Measurements from ENCODE around the gene SAXO2. TPM values are rescaled to one million over a fixed set of nuclear protein-coding genes. Genes with fewer than 3 reads are reported as not detected.
"Not testable (repeated sequence)": the region's sequence is repeated elsewhere in the genome, so short reads cannot be mapped to it uniquely, and the experiment has no call there.

The SAXO2 gene
- total RNA-seq, 2 donors from 2014 or later, result 0.68 TPM; not detected in 1

GRCh38 chr15:82298032-82298431, 35.4 kb downstream of the SAXO2 start:
- Mint-ChIP-seq H3K27me3 (no peaks in the 10 kb centered on the region), H3K27ac (no peak overlapping the region), H3K36me3 (ENCODE audit: low read depth) (no peaks in the 10 kb centered on the region), H3K4me1 (peaks cover 3% of the 10 kb centered on the region), H3K4me3 (peak overlapping the region; percentile 72)
- H3K9me3 ChIP-seq (ENCODE audit: control insufficient read depth, low read length, poor library complexity, severe bottlenecking), result no peaks in the 10 kb centered on the region
- ATAC-seq (no peak), DNase-seq (no peak)

- peaks cover 4% of the 10 kb centered on the region for H3K4me1 Mint-ChIP-seq
- H3K4me3 Mint-ChIP-seq, result peak overlapping the region; percentile 72
- H3K36me3 Mint-ChIP-seq (ENCODE audit: low read depth), result no peaks in the 10 kb centered on the region
- no peaks in the 10 kb centered on the region for H3K9me3 ChIP-seq (ENCODE audit: control insufficient read depth, low read length, poor library complexity, severe bottlenecking)
- peak in 1 of 3 donors; percentile 36 for DNase-seq
- H3K27ac Mint-ChIP-seq, result no peak overlapping the region
- ATAC-seq, result peak; percentile 93
- no peaks in the 10 kb centered on the region for H3K27me3 Mint-ChIP-seq
These were observed 35.9 kb downstream of the SAXO2 start for GRCh38 chr15:82298520-82298919.

- H3K9me3 ChIP-seq (ENCODE audit: control insufficient read depth, low read length, poor library complexity, severe bottlenecking); H3K4me1 Mint-ChIP-seq; H3K27ac Mint-ChIP-seq; ATAC-seq; H3K36me3 Mint-ChIP-seq (ENCODE audit: low read depth); DNase-seq; H3K27me3 Mint-ChIP-seq; H3K4me3 Mint-ChIP-seq: not testable (repeated sequence)
These were observed 36.9 kb downstream of the SAXO2 start for GRCh38 chr15:82299511-82299914.

- H3K9me3 ChIP-seq (ENCODE audit: control insufficient read depth, low read length, poor library complexity, severe bottlenecking); H3K36me3 Mint-ChIP-seq (ENCODE audit: low read depth); H3K27me3 Mint-ChIP-seq; H3K27ac Mint-ChIP-seq; ATAC-seq; H3K4me3 Mint-ChIP-seq; DNase-seq; H3K4me1 Mint-ChIP-seq: not testable (repeated sequence)
These were observed 37.7 kb downstream of the SAXO2 start for GRCh38 chr15:82300326-82300725.

GRCh38 chr15:82300883-82301282, 38.3 kb downstream of the SAXO2 start:
- H3K27me3 Mint-ChIP-seq, result no peaks in the 10 kb centered on the region
- no peak overlapping the region for H3K4me3 Mint-ChIP-seq
- peaks cover 5% of the 10 kb centered on the region for H3K4me1 Mint-ChIP-seq
- DNase-seq, result no peak
- no peaks in the 10 kb centered on the region for H3K36me3 Mint-ChIP-seq (ENCODE audit: low read depth)
- ATAC-seq, result no peak
- H3K9me3 ChIP-seq (ENCODE audit: control insufficient read depth, low read length, poor library complexity, severe bottlenecking), result no peaks in the 10 kb centered on the region
- no peak overlapping the region for H3K27ac Mint-ChIP-seq

- no peak for DNase-seq
- no peaks in the 10 kb centered on the region for H3K27me3 Mint-ChIP-seq
- no peak for ATAC-seq
- no peak overlapping the region for H3K27ac Mint-ChIP-seq
- no peaks in the 10 kb centered on the region for H3K9me3 ChIP-seq (ENCODE audit: control insufficient read depth, low read length, poor library complexity, severe bottlenecking)
- H3K4me1 Mint-ChIP-seq, result peaks cover 5% of the 10 kb centered on the region
- no peak overlapping the region for H3K4me3 Mint-ChIP-seq
- H3K36me3 Mint-ChIP-seq (ENCODE audit: low read depth), result no peaks in the 10 kb centered on the region
These were observed 38.8 kb downstream of the SAXO2 start for GRCh38 chr15:82301296-82302016.

GRCh38 chr15:82303956-82304777, 41.5 kb downstream of the SAXO2 start:
- ATAC-seq, result no peak
- H3K36me3 Mint-ChIP-seq (ENCODE audit: low read depth), result peaks cover 4% of the 10 kb centered on the region

GRCh38 chr15:82304778-82305090, 42.1 kb downstream of the SAXO2 start:
- Mint-ChIP-seq H3K4me3 (no peak overlapping the region), H3K27ac (no peak overlapping the region), H3K36me3 (ENCODE audit: low read depth) (peaks cover 4% of the 10 kb centered on the region), H3K27me3 (no peaks in the 10 kb centered on the region), H3K4me1 (peaks cover 5% of the 10 kb centered on the region)
- no peaks in the 10 kb centered on the region for H3K9me3 ChIP-seq (ENCODE audit: control insufficient read depth, low read length, poor library complexity, severe bottlenecking)
- ATAC-seq, result no peak
- DNase-seq, result no peak

More at GRCh38 chr15:82303956-82304777, 41.5 kb downstream of the SAXO2 start:
- Mint-ChIP-seq H3K4me3 (no peak overlapping the region), H3K4me1 (peaks cover 5% of the 10 kb centered on the region), H3K27ac (no peak overlapping the region), H3K27me3 (no peaks in the 10 kb centered on the region)
- no peak for DNase-seq
- H3K9me3 ChIP-seq (ENCODE audit: control insufficient read depth, low read length, poor library complexity, severe bottlenecking), result no peaks in the 10 kb centered on the region

GRCh38 chr15:82305621-82306048, 43.0 kb downstream of the SAXO2 start:
- Mint-ChIP-seq H3K27me3 (no peaks in the 10 kb centered on the region), H3K36me3 (ENCODE audit: low read depth) (peaks cover 4% of the 10 kb centered on the region), H3K4me1 (peaks cover 5% of the 10 kb centered on the region), H3K27ac (no peak overlapping the region), H3K4me3 (no peak overlapping the region)
- no peak for DNase-seq
- no peak for ATAC-seq
- no peaks in the 10 kb centered on the region for H3K9me3 ChIP-seq (ENCODE audit: control insufficient read depth, low read length, poor library complexity, severe bottlenecking)

GRCh38 chr15:82306791-82307713, 44.4 kb downstream of the SAXO2 start:
- H3K9me3 ChIP-seq (ENCODE audit: control insufficient read depth, low read length, poor library complexity, severe bottlenecking), result no peaks in the 10 kb centered on the region
- peaks cover 4% of the 10 kb centered on the region for H3K36me3 Mint-ChIP-seq (ENCODE audit: low read depth)
- no peaks in the 10 kb centered on the region for H3K27me3 Mint-ChIP-seq
- DNase-seq (no peak), ATAC-seq (no peak)
- H3K4me1 Mint-ChIP-seq, result peaks cover 5% of the 10 kb centered on the region
- H3K4me3 Mint-ChIP-seq, result no peak overlapping the region
- no peak overlapping the region for H3K27ac Mint-ChIP-seq

GRCh38 chr15:82307714-82308081, 45.1 kb downstream of the SAXO2 start:
- Mint-ChIP-seq H3K4me3 (no peak overlapping the region), H3K27ac (no peak overlapping the region), H3K36me3 (ENCODE audit: low read depth) (peaks cover 4% of the 10 kb centered on the region), H3K4me1 (peaks cover 5% of the 10 kb centered on the region), H3K27me3 (no peaks in the 10 kb centered on the region)
- no peaks in the 10 kb centered on the region for H3K9me3 ChIP-seq (ENCODE audit: control insufficient read depth, low read length, poor library complexity, severe bottlenecking)
- ATAC-seq (no peak), DNase-seq (no peak)

- no peak overlapping the region for H3K27ac Mint-ChIP-seq
- no peak overlapping the region for H3K4me3 Mint-ChIP-seq
- ATAC-seq (no peak), DNase-seq (no peak)
- no peaks in the 10 kb centered on the region for H3K27me3 Mint-ChIP-seq
- peaks cover 3% of the 10 kb centered on the region for H3K4me1 Mint-ChIP-seq
- H3K9me3 ChIP-seq (ENCODE audit: control insufficient read depth, low read length, poor library complexity, severe bottlenecking), result no peaks in the 10 kb centered on the region
- peaks cover 4% of the 10 kb centered on the region for H3K36me3 Mint-ChIP-seq (ENCODE audit: low read depth)
These were observed 47.2 kb downstream of the SAXO2 start for GRCh38 chr15:82309802-82310201.

GRCh38 chr15:82311321-82311720, 48.7 kb downstream of the SAXO2 start:
- H3K9me3 ChIP-seq (ENCODE audit: control insufficient read depth, low read length, poor library complexity, severe bottlenecking); H3K36me3 Mint-ChIP-seq (ENCODE audit: low read depth); ATAC-seq; H3K4me3 Mint-ChIP-seq; H3K27me3 Mint-ChIP-seq; H3K4me1 Mint-ChIP-seq; DNase-seq; H3K27ac Mint-ChIP-seq: not testable (repeated sequence)
